Neuron (in vitro differentiated cells): ENCODE results near the gene STK33.

Experiments
- H2AFZ ChIP-seq: one replicate; pipeline ENCODE4 v1.6.1; 2013; ENCODE audit warnings: low read depth, mild to moderate bottlenecking, inconsistent platforms, low read length, moderate library complexity
- H3K27me3 ChIP-seq: one replicate; pipeline ENCODE4 v1.6.1; 2013; ENCODE audit warnings: low read length; ENCODE audit not compliant: insufficient read depth
- H3K36me3 ChIP-seq: one replicate; pipeline ENCODE4 v1.6.1; 2013; ENCODE audit warnings: low read length; ENCODE audit not compliant: insufficient read depth
- H3K4me1 ChIP-seq: one replicate; pipeline ENCODE4 v1.6.1; 2013; ENCODE audit warnings: low read length; ENCODE audit not compliant: insufficient read depth
- H3K4me3 ChIP-seq: 2 replicates; pipeline ENCODE4 v1.5.1; 2013; ENCODE audit warnings: mild to moderate bottlenecking, low read length, moderate library complexity
- H3K9me3 ChIP-seq: one replicate; pipeline ENCODE4 v1.6.1; 2013; ENCODE audit warnings: low read length

STK33 gene

GRCh38 chr11:8344346-8344745 lies 249.7 kb downstream of the STK33 start:
- H2AFZ ChIP-seq = no peak overlapping the region
- no peak overlapping the region for H3K4me3 ChIP-seq
- no peaks in the 10 kb centered on the region for H3K9me3 ChIP-seq
- H3K36me3 ChIP-seq = no peaks in the 10 kb centered on the region
- no peaks in the 10 kb centered on the region for H3K4me1 ChIP-seq
- no peaks in the 10 kb centered on the region for H3K27me3 ChIP-seq

- H3K4me1 ChIP-seq = no peaks in the 10 kb centered on the region
- no peaks in the 10 kb centered on the region for H3K9me3 ChIP-seq
- no peak overlapping the region for H2AFZ ChIP-seq
- no peaks in the 10 kb centered on the region for H3K36me3 ChIP-seq
- H3K27me3 ChIP-seq = no peaks in the 10 kb centered on the region
- no peak overlapping the region for H3K4me3 ChIP-seq
These were observed 251.0 kb downstream of the STK33 start for GRCh38 chr11:8342821-8343681.

GRCh38 chr11:8341996-8342395 lies 252.0 kb downstream of the STK33 start:
- H3K4me1 ChIP-seq = peaks cover 2% of the 10 kb centered on the region

More at GRCh38 chr11:8341996-8342395, 252.0 kb downstream of the STK33 start:
- Histone ChIP-seq H3K4me3 (no peak overlapping the region), H3K27me3 (no peaks in the 10 kb centered on the region), H3K9me3 (no peaks in the 10 kb centered on the region), H3K36me3 (no peaks in the 10 kb centered on the region), H2AFZ (no peak overlapping the region)
